SHP77 (cell line): ENCODE data around the gene SFXN1.
"Not testable (repeated sequence)": the region's sequence is repeated elsewhere in the genome, so short reads cannot be mapped to it uniquely, and the experiment has no call there.

Experiments
- DNase-seq, 2 experiments: peaks; one replicate each; lab custom pipeline; 2025; lab: John Stamatoyannopoulos, UW

The SFXN1 gene, protein sequence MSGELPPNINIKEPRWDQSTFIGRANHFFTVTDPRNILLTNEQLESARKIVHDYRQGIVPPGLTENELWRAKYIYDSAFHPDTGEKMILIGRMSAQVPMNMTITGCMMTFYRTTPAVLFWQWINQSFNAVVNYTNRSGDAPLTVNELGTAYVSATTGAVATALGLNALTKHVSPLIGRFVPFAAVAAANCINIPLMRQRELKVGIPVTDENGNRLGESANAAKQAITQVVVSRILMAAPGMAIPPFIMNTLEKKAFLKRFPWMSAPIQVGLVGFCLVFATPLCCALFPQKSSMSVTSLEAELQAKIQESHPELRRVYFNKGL

DNA sequence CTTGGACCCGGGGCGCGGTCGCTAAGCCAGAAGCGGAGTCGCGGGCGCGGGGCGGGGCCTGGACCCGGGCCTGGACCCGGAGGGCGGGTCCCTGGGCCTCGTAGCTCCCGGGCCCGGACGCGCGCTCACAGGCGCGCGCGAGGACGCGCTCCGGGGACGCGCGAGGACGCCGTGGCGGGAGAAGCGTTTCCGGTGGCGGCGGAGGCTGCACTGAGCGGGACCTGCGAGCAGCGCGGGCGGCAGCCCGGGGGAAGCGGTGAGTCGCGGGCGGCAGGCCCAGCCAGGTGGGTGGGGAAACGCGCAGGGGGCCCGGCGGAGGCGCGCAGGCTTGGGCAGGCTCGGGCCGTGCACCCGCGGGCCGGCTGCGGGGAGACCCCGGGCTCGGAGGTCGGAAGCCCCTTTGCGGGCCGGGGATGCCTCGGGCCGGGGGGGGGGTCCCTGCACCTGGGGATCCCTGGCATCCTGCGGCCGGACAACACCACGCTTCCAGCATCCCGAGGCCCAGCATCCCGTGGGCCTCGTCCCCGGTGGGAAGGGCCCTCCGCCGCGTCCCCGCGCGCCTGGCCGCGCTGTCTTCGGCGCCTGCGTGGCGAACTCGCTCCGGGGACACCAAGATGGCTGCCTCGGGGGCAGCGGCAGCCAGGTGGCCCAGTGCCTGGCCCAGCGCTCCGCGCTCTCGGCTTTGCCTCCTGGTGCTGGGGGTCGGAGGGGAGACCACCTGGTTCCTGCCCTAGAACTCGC, at the start of gene SFXN1:
TSS of gene SFXN1 (plus strand) at position 177 of the 741 bp plus-strand sequence. CDS start 13,544 bp downstream, outside the sequence.
- peak; percentile 61 to 84 for DNase-seq

DNA sequence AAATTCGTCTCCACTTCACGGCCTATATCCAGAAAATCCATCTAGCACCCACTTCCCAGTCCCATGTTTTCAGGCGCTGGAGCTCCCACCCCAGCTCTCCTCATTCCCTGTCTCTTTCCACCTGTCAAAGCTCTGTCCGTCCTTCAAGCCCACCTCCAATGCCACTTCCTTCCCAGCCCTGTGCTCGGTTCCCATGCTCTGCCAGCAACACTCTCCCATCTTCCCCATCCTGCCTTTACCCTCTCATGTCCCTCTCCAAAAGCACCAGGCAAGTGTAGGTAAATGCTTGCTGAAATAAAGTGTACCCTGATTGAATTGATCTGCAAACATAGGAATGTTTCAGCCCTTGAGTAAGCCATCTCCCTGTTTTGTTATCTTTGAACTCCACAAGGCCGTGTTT, 43.6 kb upstream of the SFXN1 start:
- no peak for DNase-seq

DNA sequence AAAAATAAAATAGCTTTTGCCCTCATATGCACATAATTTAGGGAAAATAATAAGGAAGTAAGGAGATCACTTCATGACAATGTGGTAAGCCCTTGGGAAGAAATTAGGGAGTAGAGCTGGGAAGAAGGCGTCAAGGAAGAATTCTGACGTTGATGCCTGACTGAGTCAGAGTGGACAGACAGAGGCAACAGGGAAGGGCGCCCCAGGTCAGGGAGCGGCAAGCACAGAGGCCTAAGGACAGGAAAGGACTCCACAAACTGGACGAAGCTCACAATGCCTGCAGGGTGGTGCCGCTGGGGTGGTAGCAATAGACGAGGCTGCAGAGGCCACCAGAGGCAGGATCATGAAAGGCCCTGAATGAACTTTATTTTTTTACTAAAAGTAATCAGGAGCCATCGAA, 42.0 kb upstream of the SFXN1 start:
- no peak for DNase-seq

DNA sequence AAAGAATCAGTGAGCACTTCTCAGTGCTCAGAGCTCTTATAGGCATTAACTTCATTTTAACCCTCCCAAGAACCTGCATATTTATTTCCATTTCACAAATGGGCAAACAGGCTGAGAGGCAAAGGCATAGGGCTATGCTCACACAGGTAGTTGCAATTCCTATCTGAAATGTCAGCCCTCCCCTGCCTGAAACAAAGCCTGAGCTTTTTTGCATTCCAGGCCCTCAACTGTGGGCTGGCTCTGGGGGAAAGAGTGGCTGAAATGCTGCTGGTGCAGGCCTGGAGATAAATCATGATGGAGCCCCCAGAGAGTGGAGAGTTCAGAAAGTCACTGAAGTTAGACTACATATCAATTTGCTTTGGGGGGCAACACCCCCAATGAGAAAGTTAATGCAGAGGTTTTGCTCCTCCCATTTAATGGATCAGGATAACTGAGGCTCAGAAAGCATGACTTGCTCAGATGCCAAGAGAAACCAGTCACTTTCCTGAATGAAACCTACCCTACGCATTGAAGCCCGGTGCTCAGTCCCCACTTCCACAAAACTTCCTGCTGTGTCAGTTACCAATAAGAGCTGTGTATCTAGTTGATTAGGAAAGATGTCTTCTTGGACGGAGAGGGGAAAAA, 40.0 kb upstream of the SFXN1 start:
- DNase-seq, result no peak

DNA sequence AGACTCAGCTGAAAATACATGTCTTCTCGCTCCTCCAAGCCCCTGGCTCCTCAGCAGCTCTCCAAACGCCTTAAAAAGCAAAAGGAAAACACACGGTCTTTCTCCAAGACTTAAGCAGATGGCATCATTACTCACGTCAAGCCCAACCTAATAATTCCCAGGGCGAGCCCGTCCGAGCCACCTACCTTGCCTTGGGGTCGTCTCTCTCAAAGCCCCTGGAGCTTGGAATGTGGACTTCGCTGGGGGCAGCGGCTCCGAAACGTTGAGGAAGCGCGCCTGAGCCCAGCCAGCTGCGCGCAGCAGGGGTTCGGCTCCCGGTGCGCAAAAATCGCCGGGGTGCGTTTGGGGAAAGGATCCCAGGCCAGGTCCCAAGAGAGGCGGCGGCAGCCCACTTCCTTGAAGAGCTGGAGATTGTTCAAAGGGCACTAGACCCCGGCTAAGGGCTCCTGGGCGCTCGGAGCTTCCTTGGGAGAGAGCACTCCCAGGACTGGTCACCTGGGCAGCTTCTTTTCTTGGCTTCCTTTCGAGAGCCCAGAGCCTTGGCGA, 34.8 kb upstream of the SFXN1 start:
- DNase-seq, result no peak

DNA sequence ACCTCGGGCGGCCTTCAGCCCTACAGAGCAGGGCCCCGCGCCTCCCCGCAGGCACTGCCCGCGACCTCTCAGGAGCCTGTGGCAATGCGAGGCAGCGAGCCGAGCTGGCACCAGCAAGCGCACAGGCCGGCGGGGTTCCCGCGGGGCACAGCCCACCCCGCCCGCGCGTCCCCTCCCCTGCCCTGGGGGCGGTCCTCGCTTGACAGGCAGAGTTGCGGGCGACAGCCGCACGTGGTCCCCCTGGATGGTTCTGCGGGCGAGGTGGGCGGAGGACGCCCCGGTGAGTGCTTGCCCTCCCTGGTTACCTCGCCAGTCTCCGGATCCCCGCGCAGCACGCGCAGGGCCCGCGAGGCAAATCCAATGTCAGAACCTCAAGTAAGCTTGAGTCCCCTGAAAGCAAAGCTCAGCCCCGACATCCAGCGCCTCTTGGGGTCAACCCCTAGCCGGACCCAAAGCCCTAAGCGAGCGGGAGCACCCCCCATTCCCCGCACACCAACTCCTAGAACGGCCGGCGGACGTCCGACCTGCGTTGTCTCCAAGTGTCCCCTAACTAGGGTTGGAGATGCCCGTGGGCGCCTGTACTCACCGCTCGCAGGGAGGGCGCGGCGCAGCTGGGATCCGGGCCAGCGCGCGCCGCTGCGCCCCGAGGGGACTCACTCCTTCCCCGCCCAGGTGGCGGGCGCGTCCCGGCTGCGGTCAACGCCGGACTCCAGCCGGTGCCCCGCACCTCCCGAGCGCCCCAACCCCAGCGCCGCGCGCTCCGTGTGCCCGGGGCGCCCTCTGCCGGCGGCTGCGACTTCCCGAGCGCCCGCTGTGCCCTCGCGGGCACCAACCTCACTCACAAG, 34.1 kb upstream of the SFXN1 start, which contains the start of gene DRD1:
TSS of gene DRD1 (minus strand) at position 123 of the 845 bp plus-strand sequence. CDS start 1,083 bp downstream, outside the sequence.
- DNase-seq, result no peak

DNA sequence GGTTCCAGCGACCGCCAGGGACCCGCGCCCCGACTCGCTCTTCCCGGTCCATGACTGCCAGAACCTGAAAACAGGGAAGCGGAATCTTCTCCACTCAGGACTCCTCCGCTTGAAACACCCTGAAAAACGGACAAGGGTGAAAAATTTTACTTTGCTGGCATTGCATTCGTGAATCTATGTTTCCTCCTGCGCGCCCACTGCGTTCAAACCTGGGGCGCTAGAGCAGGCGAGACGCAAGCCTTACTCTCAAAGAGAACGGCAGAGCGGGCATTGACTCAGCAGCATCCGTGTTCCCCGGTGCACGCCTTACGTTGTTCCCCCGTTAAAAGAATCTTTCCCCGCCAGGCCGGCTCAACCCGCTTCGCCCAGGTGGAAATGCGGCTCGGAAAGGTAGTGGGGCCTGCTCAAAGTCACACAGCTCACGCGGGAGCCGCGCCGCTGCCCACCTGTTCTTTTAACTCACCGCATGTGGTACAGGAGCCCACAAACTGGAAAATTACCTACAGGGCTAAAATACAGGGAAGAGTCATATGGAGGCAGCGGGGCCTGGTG, 33.4 kb upstream of the SFXN1 start:
- no peak for DNase-seq

DNA sequence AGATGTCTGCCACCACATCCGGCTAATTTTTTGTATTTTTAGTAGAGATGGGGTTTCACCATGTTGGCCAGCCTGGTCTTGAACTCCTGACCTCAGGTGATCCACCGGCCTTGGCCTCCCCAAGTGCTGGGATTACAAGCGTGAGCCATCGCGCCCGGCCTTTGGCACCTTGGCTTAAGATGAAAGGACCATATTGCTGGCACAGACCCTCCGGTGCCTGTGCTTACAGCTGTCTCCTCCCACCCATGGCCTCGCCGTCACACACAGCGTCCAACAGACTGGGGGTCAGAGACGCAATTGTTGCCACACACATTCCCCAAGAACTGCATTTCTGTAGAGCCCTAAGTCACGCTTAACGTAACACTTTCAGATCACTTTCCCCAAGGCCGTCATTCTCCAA, 32.0 kb upstream of the SFXN1 start:
- DNase-seq, result not testable (repeated sequence)

DNA sequence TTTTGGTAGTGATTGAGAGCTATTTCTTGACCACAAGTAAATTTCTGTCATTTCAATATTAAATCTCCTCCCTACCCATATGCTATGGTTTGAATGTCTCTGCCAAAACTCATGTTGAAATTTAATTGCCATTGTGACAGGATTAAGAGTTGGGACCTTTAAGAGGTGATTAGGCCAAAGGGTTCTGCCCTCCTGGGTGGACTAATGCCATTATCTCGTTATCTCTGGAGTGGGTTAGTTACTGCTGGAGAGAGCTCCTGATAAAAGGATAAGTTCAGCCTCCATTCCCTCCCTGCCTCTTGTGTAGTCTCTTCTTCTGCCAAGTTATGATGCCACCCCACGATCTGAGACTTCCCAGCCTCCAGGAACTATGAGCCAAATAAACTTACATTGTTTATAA, 30.8 kb upstream of the SFXN1 start:
- no peak for DNase-seq

DNA sequence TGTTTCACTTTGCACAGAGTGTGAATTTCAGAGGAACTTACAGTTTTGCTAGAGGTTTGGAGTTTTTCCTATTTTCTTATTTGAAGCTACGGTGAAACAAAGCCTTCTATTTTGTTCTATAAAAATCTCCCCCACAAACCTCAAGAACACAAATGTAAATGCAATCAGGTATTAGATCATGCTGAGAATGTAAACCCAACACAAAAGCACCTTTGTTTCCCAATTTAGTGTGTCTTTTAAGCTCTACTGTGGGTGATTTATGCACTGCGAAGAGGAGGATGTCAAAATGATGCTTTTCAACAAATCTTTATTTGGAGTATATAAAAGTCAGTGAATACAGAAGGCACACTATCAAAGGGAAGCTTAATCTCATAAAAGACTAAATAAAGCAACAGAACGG, 30.1 kb upstream of the SFXN1 start:
- DNase-seq, result no peak

DNA sequence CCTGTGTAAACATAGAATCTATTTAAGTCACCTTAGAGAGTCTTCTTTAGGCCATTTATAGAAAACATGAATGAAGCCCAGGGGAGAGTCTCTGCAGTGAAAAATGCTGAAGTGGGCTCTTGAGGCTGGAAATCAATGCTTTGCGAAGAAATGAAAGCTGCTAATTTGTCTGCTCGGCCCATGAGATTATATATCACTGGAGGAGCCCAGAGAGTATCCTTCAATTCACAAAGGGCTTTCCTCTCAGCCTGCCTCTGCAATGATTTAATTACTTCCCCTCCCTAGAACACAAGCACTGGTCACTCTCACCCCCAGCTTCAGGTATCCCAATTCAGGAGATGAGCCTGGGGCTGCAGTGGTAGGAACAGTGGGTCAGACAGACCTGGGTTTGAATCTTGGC, 26.2 kb upstream of the SFXN1 start:
- DNase-seq, result no peak

DNA sequence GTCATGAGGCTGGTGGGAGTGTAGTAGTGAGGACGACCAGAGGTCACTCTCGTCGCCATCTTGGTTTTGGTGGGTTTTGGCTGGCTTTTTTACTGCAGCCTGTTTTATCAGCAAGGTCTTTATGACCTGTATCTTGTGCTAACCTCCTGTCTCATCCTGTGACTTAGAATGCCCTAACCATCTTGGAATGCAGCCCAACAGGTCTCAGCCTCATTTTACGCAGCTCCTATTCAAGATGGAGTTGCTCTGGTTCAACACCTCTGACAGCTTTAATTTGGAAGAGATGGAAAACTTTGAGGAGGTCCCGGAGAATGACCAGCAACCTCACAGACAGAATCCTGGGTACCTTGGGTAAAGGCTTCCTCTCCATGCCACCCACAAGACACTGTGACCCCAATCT, 24.0 kb upstream of the SFXN1 start:
- not testable (repeated sequence) for DNase-seq

DNA sequence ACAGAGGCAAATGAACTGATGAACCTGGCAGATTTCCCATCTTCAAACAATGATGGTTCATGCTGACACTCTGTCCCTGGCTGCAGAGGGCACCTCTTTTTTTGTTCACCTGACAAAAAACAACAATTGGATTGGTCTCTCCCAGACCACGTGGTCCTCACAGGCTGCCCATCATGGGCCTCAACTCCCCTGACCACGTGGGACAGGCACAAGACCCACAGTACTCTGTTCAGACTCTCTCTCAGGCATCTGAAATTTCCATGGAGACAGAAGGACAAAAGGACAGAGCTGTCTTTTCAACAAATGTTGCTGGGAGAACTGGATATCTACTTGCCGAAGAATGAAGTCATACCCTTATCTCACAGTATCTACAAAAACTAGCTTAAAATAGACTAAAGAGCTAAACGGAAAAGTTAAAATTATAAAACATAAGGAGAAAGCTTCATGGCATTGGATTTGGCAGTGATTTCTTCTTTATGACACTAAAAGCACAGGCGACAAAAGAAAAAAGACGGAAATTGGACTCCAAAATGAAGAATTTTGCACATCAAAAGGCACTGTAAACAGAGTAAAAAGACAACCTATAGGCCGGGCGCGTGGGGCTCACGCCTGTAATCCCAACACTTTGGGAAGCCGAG, 22.1 kb upstream of the SFXN1 start:
- DNase-seq, result no peak

DNA sequence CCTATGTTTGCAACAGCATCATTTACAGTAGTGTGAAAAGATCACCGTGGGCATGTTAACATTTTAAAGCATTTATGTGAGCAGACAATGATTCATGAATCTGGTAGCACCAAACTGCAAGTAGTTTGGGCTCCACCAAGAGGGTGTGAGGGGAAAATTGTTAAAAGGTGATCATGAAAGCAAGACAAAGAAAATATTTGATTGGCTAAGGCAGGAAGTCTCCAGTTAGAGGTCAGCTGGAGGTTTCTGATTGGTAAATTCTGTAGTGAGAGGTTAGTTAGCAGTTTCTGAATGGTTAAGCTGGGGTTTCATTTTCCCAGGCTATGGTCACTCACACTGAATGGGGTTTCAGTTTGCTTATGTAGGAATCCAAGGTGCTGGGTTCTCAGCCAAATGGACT, 20.9 kb upstream of the SFXN1 start:
- no peak for DNase-seq

DNA sequence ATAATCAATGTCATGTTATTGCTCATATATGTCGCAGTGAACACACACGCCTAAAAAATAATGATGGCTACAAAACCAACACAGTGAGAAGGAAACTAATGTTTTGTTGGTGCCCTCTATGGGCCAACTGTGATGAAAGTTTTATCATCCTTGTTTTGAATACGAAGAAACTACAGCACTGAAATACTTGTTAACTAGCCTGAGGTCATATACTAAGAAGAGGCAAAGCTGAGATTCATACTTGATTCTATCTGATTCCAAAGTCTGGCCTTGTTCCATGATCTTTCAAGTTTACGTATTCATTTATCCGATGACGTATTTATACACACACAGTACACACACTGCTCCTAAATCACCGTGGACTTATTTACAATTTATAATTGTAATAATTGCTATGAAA, 18.2 kb upstream of the SFXN1 start:
- DNase-seq, result peak; percentile 14 to 17

DNA sequence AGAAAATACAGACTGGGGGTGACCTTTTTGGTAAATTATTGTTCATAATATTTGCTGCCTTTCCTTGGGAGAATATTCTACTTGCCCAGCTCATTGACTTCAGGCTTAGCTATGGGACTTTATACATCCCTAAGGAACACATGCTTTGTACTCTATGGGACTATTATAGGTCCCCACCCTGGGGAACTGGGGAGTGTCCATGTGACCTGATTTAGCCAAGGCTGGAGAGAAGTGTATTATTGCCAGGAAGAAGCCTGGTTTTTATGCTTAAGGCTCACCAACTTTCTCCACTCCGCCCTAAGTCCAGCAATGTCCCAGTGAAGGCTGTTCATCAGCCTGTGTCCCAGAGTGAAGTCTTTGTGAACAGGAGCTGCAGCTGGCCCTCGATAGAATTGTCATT, 17.8 kb upstream of the SFXN1 start:
- DNase-seq, result no peak

DNA sequence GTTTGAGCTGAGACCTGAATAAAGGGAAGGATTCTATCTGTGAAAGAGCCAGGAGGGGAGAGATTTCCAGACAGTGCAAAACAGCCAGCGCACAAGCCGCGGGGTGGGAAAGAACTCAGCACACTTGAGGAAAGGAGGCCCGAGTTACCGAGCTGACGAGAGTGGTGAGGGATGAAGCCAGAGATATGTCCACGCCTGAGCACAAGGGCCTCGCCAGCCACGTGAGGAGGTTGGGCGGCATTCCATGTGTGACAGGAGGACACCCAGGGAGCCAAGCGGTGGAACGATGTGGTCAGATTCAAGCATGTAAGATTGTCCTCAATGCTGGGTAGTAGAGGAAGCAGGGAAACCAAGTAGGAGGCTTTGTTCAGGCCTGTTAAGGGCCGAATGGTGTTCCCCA, 17.0 kb upstream of the SFXN1 start:
- no peak for DNase-seq

DNA sequence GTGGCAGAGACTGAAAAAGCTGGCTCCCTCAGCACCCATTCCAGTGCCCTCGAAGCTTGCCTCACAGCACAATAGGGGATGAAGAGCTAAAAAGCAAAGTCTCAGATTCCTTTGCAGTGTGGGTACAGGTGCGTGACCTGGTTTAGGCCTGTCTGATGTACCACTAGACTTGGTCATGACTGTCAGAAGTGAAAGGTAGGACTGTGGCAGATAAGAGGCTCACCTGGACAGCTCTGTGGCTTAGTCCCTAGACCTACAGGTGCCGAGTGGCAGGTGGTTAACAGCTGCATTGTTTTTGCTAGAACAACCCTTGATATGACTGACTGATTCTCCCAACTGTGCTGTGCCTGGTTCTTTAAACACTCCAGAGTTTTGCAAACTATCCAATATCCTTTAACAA, 14.7 kb upstream of the SFXN1 start:
- DNase-seq, result peak in 1 of 2 experiments; percentile 23

DNA sequence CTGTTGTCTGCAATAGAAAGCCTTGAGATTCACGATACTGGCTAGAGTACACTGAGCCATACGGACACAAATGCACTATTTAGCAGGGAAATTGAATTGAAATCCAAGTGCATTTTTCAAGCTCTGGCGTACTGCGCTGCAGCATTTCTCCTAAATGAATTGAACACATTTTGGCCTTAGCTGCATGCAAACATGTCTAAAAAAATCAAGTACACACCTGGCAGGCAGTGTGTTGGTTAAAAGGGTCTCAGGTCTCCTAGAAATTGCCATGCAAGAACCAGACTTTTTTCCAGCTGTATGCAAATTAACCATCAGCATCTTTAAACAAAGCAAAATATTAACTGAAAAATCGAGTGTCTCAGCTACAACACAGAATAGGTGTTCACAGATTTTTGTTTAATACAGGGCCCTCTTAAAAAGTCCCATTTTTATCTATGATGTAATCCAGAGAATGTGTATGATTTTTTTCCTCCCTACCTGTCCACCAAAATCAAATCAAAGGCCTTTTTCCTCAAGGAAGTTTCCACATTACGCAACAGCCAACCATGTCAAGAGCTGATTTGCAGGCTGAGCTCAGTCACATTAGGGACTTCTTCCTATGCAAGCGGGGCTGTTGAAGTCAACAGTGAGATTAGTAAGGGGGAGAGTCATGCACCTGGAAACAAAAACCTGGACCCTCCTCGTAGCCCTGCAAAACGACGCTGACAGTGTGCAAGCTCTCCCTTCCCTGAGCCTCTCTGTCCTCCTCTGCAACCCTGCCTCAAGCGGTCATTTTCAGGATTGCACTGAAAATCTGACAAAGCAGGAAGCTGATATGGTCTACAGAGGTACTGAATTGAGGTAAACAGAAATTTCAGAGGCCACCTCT, 14.1 kb upstream of the SFXN1 start:
- DNase-seq, result peak; percentile 65 to 74

DNA sequence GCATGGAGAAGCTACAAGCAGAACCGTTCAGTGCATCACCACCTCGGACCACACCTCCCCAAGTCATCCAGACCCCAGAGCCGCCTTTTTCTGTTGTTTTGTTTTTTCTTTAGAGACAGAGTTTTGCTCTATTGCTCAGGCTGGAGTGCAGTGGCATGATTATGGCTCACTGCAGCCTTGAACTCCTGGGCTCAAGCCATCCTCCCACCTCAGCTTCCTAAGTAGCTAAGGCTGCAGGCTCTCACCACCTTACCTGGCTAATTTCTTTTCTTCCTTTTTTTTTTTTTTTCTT, 13.5 kb upstream of the SFXN1 start:
- no peak for DNase-seq
